ENCODE data around the gene BTG2. TPM values are rescaled to one million over a fixed set of nuclear protein-coding genes. Genes with fewer than 3 reads are reported as not detected.
"Not testable (repeated sequence)": the region's sequence is repeated elsewhere in the genome, so short reads cannot be mapped to it uniquely, and the experiment has no call there.

Gene BTG2
- total RNA-seq, 1 donor from 2014 or later: 68.9 TPM

GRCh38 chr1:203311368-203312301 is 6.3 kb downstream of the BTG2 start:
- intact Hi-C loops (cut with micrococcal nuclease): no loop called here

GRCh38 chr1:203314025-203314759 is 8.9 kb downstream of the BTG2 start:
- intact Hi-C loops (cut with micrococcal nuclease): not testable (repeated sequence)

- intact Hi-C loops (cut with micrococcal nuclease): no loop called here
Observed at GRCh38 chr1:203316626-203317093, 11.3 kb downstream of the BTG2 start.

- intact Hi-C loops (cut with micrococcal nuclease): no loop called here
Observed at GRCh38 chr1:203317429-203318228, 12.3 kb downstream of the BTG2 start.

GRCh38 chr1:203318229-203318517 is 12.9 kb downstream of the BTG2 start:
- intact Hi-C loops (cut with micrococcal nuclease): no loop called here

- intact Hi-C loops (cut with micrococcal nuclease): loop anchor here (1.0 to 10.0 kb wide), 2 partner anchors 15 to 296 kb away; partner anchors contain the start of genes BTG2 and PPFIA4
Observed at GRCh38 chr1:203320591-203321272, 15.4 kb downstream of the BTG2 start.

GRCh38 chr1:203321273-203322052 is 16.1 kb downstream of the BTG2 start:
- intact Hi-C loops (cut with micrococcal nuclease): loop anchor here (1.0 to 10.0 kb wide), 2 partner anchors 16 to 297 kb away; partner anchors contain the start of genes BTG2 and PPFIA4

- intact Hi-C loops (cut with micrococcal nuclease): loop anchor here (10.0 kb wide), 1 partner anchor 298 kb away; the partner anchor contains the start of gene PPFIA4
Observed at GRCh38 chr1:203322500-203323179, 17.3 kb downstream of the BTG2 start.

- intact Hi-C loops (cut with micrococcal nuclease): loop anchor here (10.0 kb wide), 1 partner anchor 299 kb away; the partner anchor contains the start of gene PPFIA4
Observed at GRCh38 chr1:203323587-203323986, 18.3 kb downstream of the BTG2 start.

- intact Hi-C loops (cut with micrococcal nuclease): loop anchor here (5.0 to 10.0 kb wide), 3 partner anchors 300 to 517 kb away; partner anchors contain the start of genes ATP2B4, KDM5B and PPFIA4
Observed at GRCh38 chr1:203324105-203325025, 19.0 kb downstream of the BTG2 start.

- intact Hi-C loops (cut with micrococcal nuclease): loop anchor here (5.0 to 10.0 kb wide), 3 partner anchors 300 to 518 kb away; partner anchors contain the start of genes ATP2B4, KDM5B and PPFIA4
Observed at GRCh38 chr1:203325026-203325417, 19.7 kb downstream of the BTG2 start.

- intact Hi-C loops (cut with micrococcal nuclease): loop anchor here (5.0 to 10.0 kb wide), 3 partner anchors 301 to 518 kb away; partner anchors contain the start of genes ATP2B4, KDM5B and PPFIA4
Observed at GRCh38 chr1:203325418-203326091, 20.2 kb downstream of the BTG2 start.

GRCh38 chr1:203326830-203327683 is 21.7 kb downstream of the BTG2 start:
- intact Hi-C loops (cut with micrococcal nuclease): loop anchor here (1.0 to 10.0 kb wide), 7 partner anchors 11 to 520 kb away; partner anchors contain the start of genes ATP2B4, BTG2, KDM5B and PPFIA4

- intact Hi-C loops (cut with micrococcal nuclease): loop anchor here (1.0 to 10.0 kb wide), 7 partner anchors 10 to 521 kb away; partner anchors contain the start of genes ATP2B4, BTG2, KDM5B and PPFIA4
Observed at GRCh38 chr1:203327684-203328457, 22.6 kb downstream of the BTG2 start.

- intact Hi-C loops (cut with micrococcal nuclease): loop anchor here (5.0 to 10.0 kb wide), 3 partner anchors 299 to 521 kb away; partner anchors contain the start of genes ATP2B4, KDM5B and PPFIA4
Observed at GRCh38 chr1:203328714-203329122, 23.4 kb downstream of the BTG2 start.

All from T-helper 2 cell treated with Interferon-gamma antibody and Interleukin-4, amounts not matched to agents 100 ng/mL and 5 ng/mL, for 36 hours (primary cell).